H9 (cell line): ENCODE measurements around the gene EXOG. TPM values are rescaled to one million over a fixed set of nuclear protein-coding genes. Genes with fewer than 3 reads are reported as not detected.

Source experiments
- DNase-seq: peaks from one replicate; pipeline ENCODE4 v3.0.0-alpha.2; 2017
- H2AFZ ChIP-seq: one replicate; pipeline ENCODE4 v1.6.1; 2013; ENCODE audit warnings: mild to moderate bottlenecking, low read length, control low read depth, moderate library complexity
- H2AK5ac ChIP-seq: 2 replicates; pipeline ENCODE4 v1.6.1; 2013; ENCODE audit warnings: low read length, control low read depth, mixed read lengths; ENCODE audit not compliant: insufficient read length
- H2BK120ac ChIP-seq: one replicate; pipeline ENCODE4 v1.6.1; 2013; ENCODE audit warnings: low read depth, mild to moderate bottlenecking, low read length, control low read depth, inconsistent platforms; ENCODE audit not compliant: poor library complexity, severe bottlenecking
- H2BK12ac ChIP-seq: 2 replicates; pipeline ENCODE4 v1.6.1; 2013; ENCODE audit warnings: low read length, control low read depth, mixed read lengths, low read depth; ENCODE audit not compliant: insufficient read length
- H2BK15ac ChIP-seq: 2 replicates; pipeline ENCODE4 v1.6.1; 2013; ENCODE audit warnings: low read depth, low read length, control low read depth
- H2BK20ac ChIP-seq: one replicate; pipeline ENCODE4 v1.6.1; 2013; ENCODE audit warnings: low read depth, mild to moderate bottlenecking, low read length, control low read depth, inconsistent platforms; ENCODE audit not compliant: poor library complexity, severe bottlenecking
- H2BK5ac ChIP-seq: 2 replicates; pipeline ENCODE4 v1.6.1; 2013; ENCODE audit warnings: low read length, control low read depth, mixed read lengths; ENCODE audit not compliant: insufficient read length
- H3K14ac ChIP-seq: 2 replicates; pipeline ENCODE4 v1.6.1; 2013; ENCODE audit warnings: low read length, control low read depth; ENCODE audit not compliant: insufficient read depth
- H3K18ac ChIP-seq: 2 replicates; pipeline ENCODE4 v1.6.1; 2013; ENCODE audit warnings: low read depth, mild to moderate bottlenecking, mixed read lengths, low read length, control low read depth; ENCODE audit not compliant: insufficient read length
- H3K23ac ChIP-seq: 2 replicates; pipeline ENCODE4 v1.6.1; 2013; ENCODE audit warnings: low read length, control low read depth, mixed read lengths, low read depth; ENCODE audit not compliant: insufficient read length
- H3K23me2 ChIP-seq: 2 replicates; pipeline ENCODE4 v1.6.1; 2013; ENCODE audit warnings: low read depth, mild to moderate bottlenecking, mixed read lengths, low read length, control low read depth; ENCODE audit not compliant: insufficient read length, poor library complexity, severe bottlenecking
- H3K27ac ChIP-seq: 2 replicates; pipeline ENCODE4 v1.5.1; 2013; ENCODE audit warnings: low read length, control low read depth, mixed read lengths, low read depth; ENCODE audit not compliant: insufficient read length
- H3K27me3 ChIP-seq: 2 replicates; pipeline ENCODE4 v1.6.1; 2013; ENCODE audit warnings: low read length, control low read depth, inconsistent platforms; ENCODE audit not compliant: insufficient read depth
- H3K4ac ChIP-seq: 2 replicates; pipeline ENCODE4 v1.6.1; 2013; ENCODE audit warnings: low read depth, mild to moderate bottlenecking, control low read depth, inconsistent platforms, low read length, moderate library complexity
- H3K4me1 ChIP-seq: 2 replicates; pipeline ENCODE4 v1.6.1; 2013; ENCODE audit warnings: low read length, control low read depth, inconsistent platforms; ENCODE audit not compliant: insufficient read depth
- H3K4me2 ChIP-seq: 2 replicates; pipeline ENCODE4 v1.6.1; 2013; ENCODE audit warnings: low read length, control low read depth, mixed read lengths; ENCODE audit not compliant: insufficient read length, insufficient read depth
- H3K56ac ChIP-seq: 2 replicates; pipeline ENCODE4 v1.6.1; 2013; ENCODE audit warnings: low read depth, mild to moderate bottlenecking, mixed read lengths, low read length, control low read depth; ENCODE audit not compliant: insufficient read length
- H3K79me1 ChIP-seq: 2 replicates; pipeline ENCODE4 v1.6.1; 2013; ENCODE audit warnings: low read depth, mild to moderate bottlenecking, moderate library complexity, low read length, control low read depth, inconsistent platforms; ENCODE audit not compliant: insufficient read depth, poor library complexity, severe bottlenecking
- H3K79me2 ChIP-seq: 2 replicates; pipeline ENCODE4 v1.6.1; 2013; ENCODE audit warnings: low read length, control low read depth, inconsistent platforms; ENCODE audit not compliant: insufficient read depth
- H3K9ac ChIP-seq: 2 replicates; pipeline ENCODE4 v1.6.1; 2013; ENCODE audit warnings: low read length, control low read depth, mixed read lengths; ENCODE audit not compliant: insufficient read length; ENCODE audit errors: extremely low read depth
- H3K9me3 ChIP-seq: one replicate; pipeline ENCODE4 v1.6.1; 2013; ENCODE audit warnings: low read depth, low read length, inconsistent platforms; ENCODE audit not compliant: control insufficient read depth
- H3T11ph ChIP-seq: one replicate; pipeline ENCODE4 v1.6.1; 2013; ENCODE audit warnings: mild to moderate bottlenecking, low read length, control low read depth, inconsistent platforms
- H4K20me1 ChIP-seq: one replicate; pipeline ENCODE4 v1.6.1; 2013; ENCODE audit not compliant: control insufficient read depth, insufficient read length, insufficient read depth
- H4K5ac ChIP-seq: 2 replicates; pipeline ENCODE4 v1.6.1; 2013; ENCODE audit warnings: low read depth, mild to moderate bottlenecking, mixed read lengths, low read length, control low read depth; ENCODE audit not compliant: insufficient read length
- H4K8ac ChIP-seq: replicated peaks from 2 replicates; pipeline ENCODE4 v1.6.1; 2013; ENCODE audit warnings: low read length, control low read depth, mixed read lengths, low read depth; ENCODE audit not compliant: insufficient read length
- H4K91ac ChIP-seq: 2 replicates; pipeline ENCODE4 v1.6.1; 2013; ENCODE audit warnings: low read depth, mild to moderate bottlenecking, moderate library complexity, mixed read lengths, low read length, control low read depth; ENCODE audit not compliant: insufficient read length
- H3K27ac Mint-ChIP-seq, 3 experiments: 2 replicates in 2 of 3; 3 replicates in 1 of 3; pipeline ENCODE4 v1.8.0; 2020 to 2021; ENCODE audit warnings: mixed read lengths in 3 of 3, mild to moderate bottlenecking in 1 of 3, moderate library complexity in 1 of 3
- H3K27me3 Mint-ChIP-seq: 2 replicates; pipeline ENCODE4 v1.8.0; 2021; ENCODE audit warnings: low read depth, mild to moderate bottlenecking, moderate library complexity, mixed read lengths
- H3K36me3 Mint-ChIP-seq, 3 experiments: 2 replicates in 2 of 3; 3 replicates in 1 of 3; pipeline ENCODE4 v1.8.0; 2020 to 2021; ENCODE audit warnings: low read depth in 3 of 3, mixed read lengths in 3 of 3; ENCODE audit not compliant: insufficient read depth in 1 of 3
- H3K4me1 Mint-ChIP-seq, 2 experiments: 2 replicates each; pipeline ENCODE4 v1.8.0; 2020; ENCODE audit warnings: mixed read lengths in 2 of 2
- H3K4me3 Mint-ChIP-seq, 2 experiments: 2 replicates in 1 of 2; 3 replicates in 1 of 2; pipeline ENCODE4 v1.8.0; 2020 to 2021; ENCODE audit warnings: mild to moderate bottlenecking in 2 of 2, mixed read lengths in 2 of 2, moderate library complexity in 1 of 2
- H3K9me3 Mint-ChIP-seq, 2 experiments: 2 replicates in 1 of 2; 3 replicates in 1 of 2; pipeline ENCODE4 v1.8.0; 2020; ENCODE audit warnings: mild to moderate bottlenecking in 2 of 2, mixed read lengths in 2 of 2, moderate library complexity in 1 of 2
- WGBS: extraction: QIAGEN DNeasy Blood & Tissue Kit; methylation state at CpG from one replicate; pipeline ENCODE4 v1.1.7; 2013; ENCODE audit warnings: missing lambda C conversion rate, low lambda C conversion rate, mixed read lengths; ENCODE audit not compliant: insufficient read length; ENCODE audit errors: extremely low coverage; 5-methylcytosine and 5-hydroxymethylcytosine counted together
- total RNA-seq: library from RNA; stranded (reverse); gene quantifications from 2 replicates; pipeline ENCODE4 v1.2.1, GENCODE V29; 2021
- TF ChIP-seq, protein P1 (sequence below): fragments of 200-600 bp; sonication (generic); conservative IDR thresholded peaks from 3 replicates; pipeline ENCODE4 v1.8.0; 2021; ENCODE audit warnings: antibody characterized with exemption, mild to moderate bottlenecking

Gene EXOG
- total RNA-seq, 1 experiment from 2014 or later, result 14.1 TPM

DNA sequence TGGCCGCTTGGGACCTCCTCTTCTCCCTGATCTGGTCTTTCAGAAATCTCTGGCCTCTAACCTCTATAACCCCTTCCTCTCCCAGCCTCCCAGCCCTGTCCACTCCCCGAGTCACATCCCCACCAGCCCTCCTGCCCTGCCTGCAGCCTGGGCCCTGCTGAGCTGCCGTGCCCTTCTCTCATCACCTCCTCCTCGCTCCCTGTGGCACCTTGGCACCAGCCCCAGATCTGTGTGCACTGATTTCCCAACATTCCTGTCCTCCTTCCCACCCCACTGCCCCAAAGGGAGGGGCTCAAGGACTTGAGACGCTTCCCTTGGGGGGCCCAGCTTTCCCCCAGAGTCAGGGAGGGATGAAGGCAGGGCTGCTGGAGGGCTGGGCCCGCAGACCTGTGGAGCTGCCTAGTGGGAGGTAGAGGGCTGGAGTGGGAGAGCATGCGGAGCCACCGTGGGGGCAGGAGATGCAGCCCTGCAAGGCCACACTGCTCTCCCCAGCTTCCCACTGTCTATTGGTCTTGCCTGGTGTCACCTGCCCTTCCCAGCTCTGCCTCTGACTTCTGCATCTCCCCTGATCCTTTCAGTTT, 42.7 kb downstream of the EXOG start:
- Histone ChIP-seq H2BK12ac (no peak overlapping the region), H3T11ph (no peak overlapping the region), H3K56ac (no peak overlapping the region), H2BK120ac (no peak overlapping the region), H2BK15ac (no peak overlapping the region), H3K4ac (no peak overlapping the region), H3K4me1 (0 out of 2 replicates have a peak, but pooled peaks cover 5% of the 10 kb centered on the region), H4K91ac (no peak overlapping the region), H4K8ac (no peak overlapping the region), H3K27ac (no peak overlapping the region), H2AK5ac (no peak overlapping the region), H3K9me3 (no peaks in the 10 kb centered on the region), H3K18ac (no peak overlapping the region), H3K23me2 (no peaks in the 10 kb centered on the region), H3K14ac (no peak overlapping the region), H3K79me2 (no peaks in the 10 kb centered on the region), H2BK20ac (no peak overlapping the region), H3K79me1 (no peaks in the 10 kb centered on the region), H2AFZ (no peak overlapping the region), H2BK5ac (no peak overlapping the region), H4K20me1 (no peaks in the 10 kb centered on the region), H3K9ac (no peak overlapping the region), H3K4me2 (no peak overlapping the region), H4K5ac (no peak overlapping the region), H3K27me3 (no peaks in the 10 kb centered on the region), H3K23ac (no peak overlapping the region)
- H3K36me3 Mint-ChIP-seq, result peaks cover 11 to 26% (median 16%) of the 10 kb centered on the region in 3 experiments
- WGBS, result no CpG with 5 or more reads among the region's 8 CpGs
- H3K4me3 Mint-ChIP-seq, result no peak overlapping the region
- H3K9me3 Mint-ChIP-seq, result peaks cover 15 to 22% of the 10 kb centered on the region in 2 experiments
- peaks cover 30 to 38% of the 10 kb centered on the region in 2 experiments for H3K4me1 Mint-ChIP-seq
- DNase-seq, result no peak
- no peaks in the 10 kb centered on the region for H3K27me3 Mint-ChIP-seq
- TF ChIP-seq, protein P1, sequence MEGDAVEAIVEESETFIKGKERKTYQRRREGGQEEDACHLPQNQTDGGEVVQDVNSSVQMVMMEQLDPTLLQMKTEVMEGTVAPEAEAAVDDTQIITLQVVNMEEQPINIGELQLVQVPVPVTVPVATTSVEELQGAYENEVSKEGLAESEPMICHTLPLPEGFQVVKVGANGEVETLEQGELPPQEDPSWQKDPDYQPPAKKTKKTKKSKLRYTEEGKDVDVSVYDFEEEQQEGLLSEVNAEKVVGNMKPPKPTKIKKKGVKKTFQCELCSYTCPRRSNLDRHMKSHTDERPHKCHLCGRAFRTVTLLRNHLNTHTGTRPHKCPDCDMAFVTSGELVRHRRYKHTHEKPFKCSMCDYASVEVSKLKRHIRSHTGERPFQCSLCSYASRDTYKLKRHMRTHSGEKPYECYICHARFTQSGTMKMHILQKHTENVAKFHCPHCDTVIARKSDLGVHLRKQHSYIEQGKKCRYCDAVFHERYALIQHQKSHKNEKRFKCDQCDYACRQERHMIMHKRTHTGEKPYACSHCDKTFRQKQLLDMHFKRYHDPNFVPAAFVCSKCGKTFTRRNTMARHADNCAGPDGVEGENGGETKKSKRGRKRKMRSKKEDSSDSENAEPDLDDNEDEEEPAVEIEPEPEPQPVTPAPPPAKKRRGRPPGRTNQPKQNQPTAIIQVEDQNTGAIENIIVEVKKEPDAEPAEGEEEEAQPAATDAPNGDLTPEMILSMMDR, result no peak
- H3K27ac Mint-ChIP-seq, result no peak overlapping the region; a peak in 2 of 7 replicates
